K562 (cell line): ENCODE data around the gene HK1. TPM values are rescaled to one million over a fixed set of nuclear protein-coding genes. Genes with fewer than 3 reads are reported as not detected.

Experiments used
- ARID4B ChIP-seq: sonication (generic); formaldehyde crosslinking; IDR thresholded peaks from 2 replicates; pipeline ENCODE4 v1.8.0; 2022; ENCODE audit warnings: mild to moderate bottlenecking, missing genetic modification reagents
- CEBPB ChIP-seq: fragments of 450-650 bp; IDR thresholded peaks from 2 replicates; pipeline ENCODE4 v1.6.1; 2016; ENCODE audit warnings: missing genetic modification characterization, missing compliant biosample characterization
- CREB1 ChIP-seq, 2 experiments: sonication (generic) in 1 of 2; formaldehyde crosslinking in 1 of 2; IDR thresholded peaks; 2 replicates each; pipeline versions ENCODE4 v1.6.1 to v1.8.0; 2012 to 2022; ENCODE audit warnings: inconsistent platforms in 1 of 2, mild to moderate bottlenecking in 1 of 2, missing genetic modification reagents in 1 of 2, moderate library complexity in 1 of 2
- CREM ChIP-seq: IDR thresholded peaks from 2 replicates; pipeline ENCODE4 v1.6.1; 2014; ENCODE audit warnings: antibody characterized with exemption, low read depth
- DDX20 ChIP-seq: fragments of 450-650 bp; IDR thresholded peaks from 2 replicates; pipeline ENCODE4 v1.6.1; 2016; ENCODE audit warnings: missing genetic modification characterization, low read depth, mild to moderate bottlenecking, missing compliant biosample characterization, moderate library complexity
- FOXK1 ChIP-seq: sonication (generic); formaldehyde crosslinking; IDR thresholded peaks from 2 replicates; pipeline ENCODE4 v1.8.0; 2022; ENCODE audit warnings: missing genetic modification reagents, mild to moderate bottlenecking, borderline replicate concordance
- HNRNPL ChIP-seq: fragments of 200-400 bp; formaldehyde crosslinking; IDR thresholded peaks from 2 replicates; pipeline ENCODE4 v1.6.1; 2017; ENCODE audit warnings: low read depth, mild to moderate bottlenecking, low read length
- HSF4 ChIP-seq: fragments of 250-450 bp; sonication (Bioruptor Pico); IDR thresholded peaks from 2 replicates; pipeline ENCODE4 v2.1.2; 2022; ENCODE audit warnings: mild to moderate bottlenecking, moderate library complexity, borderline replicate concordance
- MAZ ChIP-seq, 2 experiments: fragments of 450-650 bp in 1 of 2; sonication (generic) in 1 of 2; formaldehyde crosslinking; IDR thresholded peaks in 1 of 2; conservative IDR thresholded peaks in 1 of 2; 2 replicates each; pipeline versions ENCODE4 v1.4.0 to v1.5.0; 2020; ENCODE audit warnings: mild to moderate bottlenecking in 1 of 2, missing genetic modification reagents in 1 of 2
- NFIX ChIP-seq: fragments of 250-450 bp; sonication (Bioruptor Pico); IDR thresholded peaks from 2 replicates; pipeline ENCODE4 v1.4.0; 2020; ENCODE audit warnings: low read depth, mild to moderate bottlenecking, moderate library complexity
- SLC30A9 ChIP-seq: fragments of 250-450 bp; sonication (Bioruptor Pico); IDR thresholded peaks from 2 replicates; pipeline ENCODE4 v1.8.0; 2022; ENCODE audit warnings: mild to moderate bottlenecking, moderate library complexity
- SP1 ChIP-seq: sonication (generic); formaldehyde crosslinking; IDR thresholded peaks from 2 replicates; pipeline ENCODE4 v1.8.1; 2022; ENCODE audit warnings: mild to moderate bottlenecking, missing genetic modification reagents
- UBTF ChIP-seq, 2 experiments: IDR thresholded peaks; 2 replicates each; pipeline ENCODE4 v1.6.1; 2012; ENCODE audit warnings: improper control_type of control experiment in 2 of 2, low read depth in 2 of 2, low read length in 2 of 2, borderline replicate concordance in 1 of 2
- YY1 ChIP-seq, 3 experiments: IDR thresholded peaks; 2 replicates each; pipeline ENCODE4 v1.6.1; 2011; ENCODE audit warnings: low read length in 2 of 3, mild to moderate bottlenecking in 2 of 3, moderate library complexity in 2 of 3, borderline replicate concordance in 1 of 3, control low read depth in 1 of 3, low read depth in 1 of 3; ENCODE audit not compliant: insufficient read depth in 3 of 3, insufficient replicate concordance in 2 of 3, control insufficient read depth in 1 of 3, insufficient read length in 1 of 3; ENCODE audit errors: extremely low read depth in 1 of 3
- ZBTB9 ChIP-seq: fragments of 450-650 bp; formaldehyde crosslinking; IDR thresholded peaks from 2 replicates; pipeline ENCODE4 v1.4.0; 2020; ENCODE audit warnings: mild to moderate bottlenecking, moderate library complexity
- ZSCAN29 ChIP-seq: fragments of 450-650 bp; IDR thresholded peaks from 2 replicates; pipeline ENCODE4 v1.6.1; 2017
- polyA plus RNA-seq, 8 experiments: library from polyadenylated mRNA; depleted of rRNA in 4 of 8; stranded (reverse) in 5 of 8; unstranded in 3 of 8; fragments of >200 nt; fragmentation: Nextera tagmentation in 2 of 8; fragmentation: Illumina TruSeq in 1 of 8; extraction: Ambion mirVana in 2 of 8; extraction: Trizol in 1 of 8; gene quantifications; 2 replicates each; pipeline versions ENCODE4 v1.2.1 to v1.2.3, GENCODE V29; 2011 to 2014; ENCODE audit warnings: inconsistent platforms in 1 of 8, missing spikeins in 1 of 8
- total RNA-seq, 7 experiments: library from RNA; depleted of rRNA in 6 of 7; stranded (reverse); fragments of >200 nt in 6 of 7; fragmentation: Illumina TruSeq in 2 of 7; extraction: Trizol in 2 of 7; gene quantifications; 2 replicates each; pipeline versions ENCODE4 v1.2.1 to v1.2.3, GENCODE V29; 2011 to 2021; ENCODE audit warnings: low replicate concordance in 1 of 7
- TF ChIP-seq, protein P1 (sequence below): sonication (generic); formaldehyde crosslinking; IDR thresholded peaks from 2 replicates; pipeline ENCODE4 v1.8.1; 2023; ENCODE audit warnings: mild to moderate bottlenecking, missing genetic modification reagents

Gene HK1
- total and polyA plus RNA-seq, 9 of the 15 experiments (the other 6 are each of a cell fraction or from before 2014, with no cell fraction given) = 29.2 to 444 (median 193) TPM

DNA sequence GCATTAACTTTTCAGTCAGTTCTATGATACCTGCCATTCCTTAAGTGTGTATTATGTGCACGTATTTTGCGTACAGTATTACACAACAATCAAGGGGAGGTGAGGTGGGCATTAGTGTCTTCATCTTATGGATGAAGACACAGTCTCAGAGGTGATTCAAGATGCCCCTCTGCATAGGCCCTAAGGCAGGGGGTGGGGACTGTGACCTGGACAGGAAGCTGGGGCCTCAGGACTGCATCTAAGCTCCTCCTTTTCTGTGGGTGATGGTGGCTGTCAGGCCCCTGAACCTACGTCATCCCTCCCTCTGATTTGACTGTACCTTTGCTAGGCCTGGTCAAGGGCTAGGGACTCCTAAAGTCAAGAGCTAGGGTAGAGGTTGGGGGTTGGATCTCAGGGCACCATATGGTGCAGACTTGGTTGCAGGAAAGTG is 38.9 kb downstream of the HK1 start (continued):
- peak; percentile 45; the same call in 1 of the 2 replicates for TF ChIP-seq ZBTB9 (CRISPR knock-in tag)
- TF ChIP-seq YY1 (IDR thresholded peaks at IDR 0.05; ENCODE audit: borderline replicate concordance in 1 of 3, control insufficient read depth in 1 of 3, extremely low read depth in 1 of 3, insufficient read depth in 3 of 3, insufficient read length in 1 of 3, insufficient replicate concordance in 2 of 3, low read depth in 1 of 3, low read length in 2 of 3) = peak in 2 of 3 experiments; percentile 62 to 78
- peak; percentile 94 for TF ChIP-seq CREM
- no peak for TF ChIP-seq UBTF (IDR thresholded peaks at IDR 0.05; ENCODE audit: borderline replicate concordance in 1 of 2, low read depth in 2 of 2, low read length in 2 of 2)
- TF ChIP-seq CREB1 (IDR thresholded peaks at IDR 0.05) = peak; percentile 60
- peak; percentile 88 for TF ChIP-seq CREB1 (CRISPR knock-in tag; IDR thresholded peaks at IDR 0.05)
- TF ChIP-seq MAZ (CRISPR knock-in tag; conservative IDR thresholded peaks at IDR 0.05 in 1 of 2, IDR thresholded peaks at IDR 0.05 in 1 of 2) = peak; percentile 8 to 34; a peak in 1 of 4 replicates
- TF ChIP-seq NFIX = no peak
- peak; percentile 86 for TF ChIP-seq CEBPB
- TF ChIP-seq ARID4B (CRISPR knock-in tag) = peak; percentile 54; the same call in 1 of the 2 replicates
- TF ChIP-seq SLC30A9 (CRISPR knock-in tag) = no peak
- no peak for TF ChIP-seq HSF4 (CRISPR knock-in tag)
- no peak for TF ChIP-seq HNRNPL
- no peak for TF ChIP-seq FOXK1 (CRISPR knock-in tag)
- no peak for TF ChIP-seq DDX20 (tag)
- peak; percentile 33; the same call in 1 of the 2 replicates for TF ChIP-seq SP1
- TF ChIP-seq, protein P1, sequence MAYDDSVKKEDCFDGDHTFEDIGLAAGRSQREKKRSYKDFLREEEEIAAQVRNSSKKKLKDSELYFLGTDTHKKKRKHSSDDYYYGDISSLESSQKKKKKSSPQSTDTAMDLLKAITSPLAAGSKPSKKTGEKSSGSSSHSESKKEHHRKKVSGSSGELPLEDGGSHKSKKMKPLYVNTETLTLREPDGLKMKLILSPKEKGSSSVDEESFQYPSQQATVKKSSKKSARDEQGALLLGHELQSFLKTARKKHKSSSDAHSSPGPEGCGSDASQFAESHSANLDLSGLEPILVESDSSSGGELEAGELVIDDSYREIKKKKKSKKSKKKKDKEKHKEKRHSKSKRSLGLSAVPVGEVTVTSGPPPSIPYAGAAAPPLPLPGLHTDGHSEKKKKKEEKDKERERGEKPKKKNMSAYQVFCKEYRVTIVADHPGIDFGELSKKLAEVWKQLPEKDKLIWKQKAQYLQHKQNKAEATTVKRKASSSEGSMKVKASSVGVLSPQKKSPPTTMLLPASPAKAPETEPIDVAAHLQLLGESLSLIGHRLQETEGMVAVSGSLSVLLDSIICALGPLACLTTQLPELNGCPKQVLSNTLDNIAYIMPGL (CRISPR knock-in tag) = no peak
- TF ChIP-seq ZSCAN29 = no peak
